SU-DHL-6 (cell line): Measurements from ENCODE around the gene HMGB1.
"Not testable (repeated sequence)": the region's sequence is repeated elsewhere in the genome, so short reads cannot be mapped to it uniquely, and the experiment has no call there.

Experiments used
- H2AFZ ChIP-seq: fragments of 200-600 bp; sonication (generic); 2 replicates; pipeline ENCODE4 v1.6.1; 2014; ENCODE audit warnings: low read depth, mild to moderate bottlenecking, moderate library complexity, mixed read lengths, antibody characterized with exemption, low read length; ENCODE audit not compliant: severe bottlenecking
- H3F3A ChIP-seq: fragments of 200-600 bp; shearing (Covaris generic); 2 replicates; pipeline ENCODE4 v1.6.0; 2016; ENCODE audit warnings: antibody characterized with exemption, mild to moderate bottlenecking; ENCODE audit not compliant: insufficient read depth
- H3K27ac ChIP-seq: fragments of 200-600 bp; sonication (generic); 2 replicates; pipeline ENCODE4 v1.5.1; 2016; ENCODE audit warnings: low read depth, mild to moderate bottlenecking, low read length, moderate library complexity, mixed read lengths
- H3K27me3 ChIP-seq: fragments of 200-600 bp; sonication (generic), shearing (Covaris generic); 2 replicates; pipeline ENCODE4 v1.6.0; 2014; ENCODE audit warnings: mild to moderate bottlenecking, low read length
- H3K36me3 ChIP-seq: fragments of 200-600 bp; sonication (generic); 2 replicates; pipeline ENCODE4 v1.6.1; 2014; ENCODE audit warnings: mild to moderate bottlenecking, low read length, mixed read lengths
- H3K4me2 ChIP-seq: fragments of 300-600, 200-600 bp; shearing (Covaris generic), sonication (generic); 2 replicates; pipeline ENCODE4 v1.6.0; 2014; ENCODE audit warnings: low read length, low read depth, mild to moderate bottlenecking; ENCODE audit not compliant: poor library complexity, severe bottlenecking
- H3K4me3 ChIP-seq: fragments of 200-600 bp; sonication (generic); 2 replicates; pipeline ENCODE4 v1.5.1; 2014; ENCODE audit warnings: antibody characterized with exemption, low read length, mild to moderate bottlenecking, mixed read lengths; ENCODE audit not compliant: insufficient read depth, poor library complexity, severe bottlenecking
- H3K79me2 ChIP-seq: fragments of 200-600 bp; sonication (generic); 2 replicates; pipeline ENCODE4 v1.6.1; 2014; ENCODE audit warnings: mild to moderate bottlenecking, low read length, moderate library complexity; ENCODE audit not compliant: insufficient read depth
- H3K9ac ChIP-seq: fragments of 200-600 bp; sonication (generic); 2 replicates; pipeline ENCODE4 v1.7.0; 2014; ENCODE audit warnings: mild to moderate bottlenecking, low read length
- H3K9me2 ChIP-seq: fragments of 200-600 bp; sonication (generic); replicated peaks from 2 replicates; pipeline ENCODE4 v1.6.1; 2014; ENCODE audit warnings: low read length; ENCODE audit not compliant: insufficient read depth
- H3K9me3 ChIP-seq: fragments of 200-600 bp; sonication (generic); 2 replicates; pipeline ENCODE4 v1.6.1; 2014; ENCODE audit warnings: low read length, mixed read lengths; ENCODE audit not compliant: insufficient read depth
- H4K20me1 ChIP-seq: fragments of 200-600 bp; sonication (generic); 2 replicates; pipeline ENCODE4 v1.6.1; 2014; ENCODE audit warnings: low read depth, mild to moderate bottlenecking, antibody characterized with exemption, low read length, moderate library complexity, mixed read lengths
- EZH2phosphoT487 ChIP-seq: fragments of 200-600 bp; sonication (generic), shearing (Covaris generic); conservative IDR thresholded peaks from 2 replicates; pipeline ENCODE4 v1.6.1; 2018; ENCODE audit warnings: mild to moderate bottlenecking, antibody characterized with exemption, low read length, moderate library complexity, mixed read lengths
- TF ChIP-seq, protein P1 (sequence below): fragments of 200-600 bp; sonication (generic); IDR thresholded peaks from one replicate; pipeline ENCODE4 v1.5.1; 2017; ENCODE audit warnings: antibody characterized with exemption, mild to moderate bottlenecking, low read length, moderate library complexity; ENCODE audit not compliant: insufficient read depth, poor library complexity, severe bottlenecking

Gene HMGB1

DNA sequence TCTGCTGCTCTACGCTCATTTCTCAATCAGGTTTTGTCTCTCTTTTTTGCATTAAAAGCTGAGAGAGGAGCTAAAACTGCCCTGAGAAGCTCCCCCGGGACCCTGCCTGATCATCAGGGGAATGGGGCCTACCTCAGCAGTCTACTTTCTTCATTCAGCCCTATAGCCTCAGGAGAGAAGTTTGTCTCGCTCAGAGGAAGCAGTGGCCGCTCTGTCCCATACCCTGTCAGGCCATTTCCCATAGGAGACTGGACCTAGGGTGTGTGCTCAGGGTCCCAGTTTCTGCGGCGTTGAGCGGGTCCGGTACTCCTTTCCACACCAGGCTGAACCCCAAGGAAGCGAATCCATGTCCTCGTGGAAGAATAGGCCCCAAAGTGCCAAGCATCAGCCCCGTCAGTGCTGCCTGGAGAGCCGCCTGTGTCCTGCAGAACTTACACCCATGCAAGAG is 21.8 kb downstream of the HMGB1 start:
- no peaks in the 10 kb centered on the region for H3K9me2 ChIP-seq
- H3K27ac ChIP-seq: peak overlapping the region; percentile 99
- peak overlapping the region; percentile 95 for H3K4me2 ChIP-seq
- H3K36me3 ChIP-seq: peaks cover 3% of the 10 kb centered on the region; the same call in 1 of the 2 replicates
- H3K79me2 ChIP-seq: peaks cover 24% of the 10 kb centered on the region; the same call in 1 of the 2 replicates
- peak overlapping the region; percentile 73 for H3K9ac ChIP-seq
- H3K9me3 ChIP-seq: no peaks in the 10 kb centered on the region
- H3K4me3 ChIP-seq: peak overlapping the region; percentile 22
- H2AFZ ChIP-seq: no peak overlapping the region
- peaks cover 74% of the 10 kb centered on the region for H3F3A ChIP-seq
- no peaks in the 10 kb centered on the region for H3K27me3 ChIP-seq
- H4K20me1 ChIP-seq: no peaks in the 10 kb centered on the region
- TF ChIP-seq, protein P1, sequence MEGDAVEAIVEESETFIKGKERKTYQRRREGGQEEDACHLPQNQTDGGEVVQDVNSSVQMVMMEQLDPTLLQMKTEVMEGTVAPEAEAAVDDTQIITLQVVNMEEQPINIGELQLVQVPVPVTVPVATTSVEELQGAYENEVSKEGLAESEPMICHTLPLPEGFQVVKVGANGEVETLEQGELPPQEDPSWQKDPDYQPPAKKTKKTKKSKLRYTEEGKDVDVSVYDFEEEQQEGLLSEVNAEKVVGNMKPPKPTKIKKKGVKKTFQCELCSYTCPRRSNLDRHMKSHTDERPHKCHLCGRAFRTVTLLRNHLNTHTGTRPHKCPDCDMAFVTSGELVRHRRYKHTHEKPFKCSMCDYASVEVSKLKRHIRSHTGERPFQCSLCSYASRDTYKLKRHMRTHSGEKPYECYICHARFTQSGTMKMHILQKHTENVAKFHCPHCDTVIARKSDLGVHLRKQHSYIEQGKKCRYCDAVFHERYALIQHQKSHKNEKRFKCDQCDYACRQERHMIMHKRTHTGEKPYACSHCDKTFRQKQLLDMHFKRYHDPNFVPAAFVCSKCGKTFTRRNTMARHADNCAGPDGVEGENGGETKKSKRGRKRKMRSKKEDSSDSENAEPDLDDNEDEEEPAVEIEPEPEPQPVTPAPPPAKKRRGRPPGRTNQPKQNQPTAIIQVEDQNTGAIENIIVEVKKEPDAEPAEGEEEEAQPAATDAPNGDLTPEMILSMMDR: no peak
- no peak for TF ChIP-seq EZH2phosphoT487

DNA sequence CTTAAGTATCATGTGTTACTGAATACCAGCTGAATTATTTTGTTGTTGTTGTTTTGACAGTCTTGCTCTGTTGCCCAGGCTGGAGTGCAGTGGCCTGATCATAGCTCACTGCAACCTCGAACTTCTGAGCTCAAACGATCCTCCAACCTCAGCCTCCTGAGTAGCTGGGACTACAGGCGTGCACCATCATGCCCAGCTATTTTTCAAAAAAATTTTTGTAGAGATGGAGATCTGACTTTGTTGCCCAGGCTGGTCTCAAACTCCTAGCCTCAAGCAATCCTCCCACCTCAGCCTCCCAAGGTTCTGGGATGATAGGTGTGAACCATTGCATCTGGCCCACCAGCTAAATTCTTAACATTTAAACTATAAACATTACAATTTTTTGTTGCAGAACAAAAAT is 22.2 kb downstream of the HMGB1 start:
- not testable (repeated sequence) for H3K36me3 ChIP-seq, H3K9me2 ChIP-seq, H4K20me1 ChIP-seq, H3K9me3 ChIP-seq, H3K27me3 ChIP-seq, H2AFZ ChIP-seq
- H3K4me2 ChIP-seq: peak overlapping the region; percentile 95
- H3F3A ChIP-seq: peaks cover 74% of the 10 kb centered on the region
- H3K4me3 ChIP-seq: peak overlapping the region; percentile 40
- peak overlapping the region; percentile 73 for H3K9ac ChIP-seq
- peaks cover 24% of the 10 kb centered on the region; the same call in 1 of the 2 replicates for H3K79me2 ChIP-seq
- H3K27ac ChIP-seq: peak overlapping the region; percentile 99

DNA sequence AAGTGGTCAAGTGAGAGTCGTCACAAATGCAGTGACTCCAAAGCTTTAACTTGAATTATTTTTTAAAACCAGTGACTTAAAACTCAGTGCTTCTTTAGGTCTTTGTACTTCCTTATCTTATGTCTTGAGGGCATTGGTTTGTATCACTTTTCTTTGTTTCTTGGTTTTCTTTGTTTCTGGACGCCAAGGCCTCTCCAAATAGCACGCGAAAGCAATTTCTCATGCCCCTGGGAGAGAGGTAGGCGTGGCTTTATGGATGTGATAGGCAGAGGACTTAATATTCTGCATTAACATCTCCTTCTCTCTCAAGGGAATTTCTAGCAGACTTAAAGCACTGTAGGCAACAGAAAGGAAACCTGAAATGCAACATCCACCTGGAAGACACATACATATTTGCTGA is 22.8 kb downstream of the HMGB1 start:
- peak overlapping the region; percentile 99 for H3K27ac ChIP-seq
- H3K9me3 ChIP-seq: no peaks in the 10 kb centered on the region
- peaks cover 24% of the 10 kb centered on the region; the same call in 1 of the 2 replicates for H3K79me2 ChIP-seq
- H2AFZ ChIP-seq: peak overlapping the region; percentile 66
- H3K27me3 ChIP-seq: no peaks in the 10 kb centered on the region
- peak overlapping the region; percentile 95 for H3K4me2 ChIP-seq
- TF ChIP-seq, protein P1: no peak
- TF ChIP-seq EZH2phosphoT487: no peak
- H3K36me3 ChIP-seq: peaks cover 3% of the 10 kb centered on the region; the same call in 1 of the 2 replicates
- no peaks in the 10 kb centered on the region for H4K20me1 ChIP-seq
- peaks cover 76% of the 10 kb centered on the region for H3F3A ChIP-seq
- H3K4me3 ChIP-seq: peak overlapping the region; percentile 40
- H3K9me2 ChIP-seq: no peaks in the 10 kb centered on the region
- H3K9ac ChIP-seq: peak overlapping the region; percentile 73

DNA sequence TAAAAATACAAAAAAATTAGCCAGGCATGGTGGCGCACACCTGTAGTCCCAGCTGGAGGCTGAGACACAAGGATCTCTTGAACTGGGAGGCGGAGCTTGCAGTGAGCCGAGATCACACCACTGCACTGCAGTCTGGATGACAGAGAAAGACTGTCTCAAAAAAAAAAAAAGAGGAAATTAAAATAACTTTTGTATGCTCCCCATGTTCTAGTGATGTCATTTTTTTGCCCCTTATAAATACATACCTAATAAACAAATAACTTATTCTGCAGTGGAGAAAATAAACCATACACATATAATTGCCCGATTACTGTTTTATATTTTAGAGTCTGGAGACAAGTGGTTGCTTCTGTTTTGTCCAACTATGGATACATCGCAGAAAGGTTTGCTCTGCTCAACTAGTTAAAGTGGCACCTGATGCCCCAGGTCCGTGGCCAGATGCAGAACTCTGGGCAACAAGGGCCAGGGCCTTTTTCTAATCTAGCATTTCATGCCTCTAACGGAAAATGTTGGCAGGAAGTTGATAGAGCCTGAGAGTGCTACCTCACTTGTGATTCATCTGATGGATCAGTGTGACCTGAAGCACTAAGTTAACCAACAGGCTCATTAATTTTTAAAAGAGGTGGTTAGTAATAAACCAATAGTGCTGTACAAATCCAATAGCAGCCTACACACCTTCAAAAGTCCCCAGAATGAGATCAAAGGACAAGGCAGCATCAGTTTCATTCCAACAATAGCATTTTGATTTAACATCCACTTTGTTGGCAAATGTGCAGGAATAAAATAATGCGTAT is 24.6 kb downstream of the HMGB1 start:
- Histone ChIP-seq H2AFZ (peak overlapping the region; percentile 64), H3F3A (peaks cover 73% of the 10 kb centered on the region), H4K20me1 (no peaks in the 10 kb centered on the region), H3K9me3 (no peaks in the 10 kb centered on the region), H3K4me3 (no peak overlapping the region), H3K79me2 (peaks cover 8% of the 10 kb centered on the region; the same call in 1 of the 2 replicates), H3K27ac (peak overlapping the region; percentile 75), H3K9ac (peak overlapping the region; percentile 5; the same call in 1 of the 2 replicates), H3K9me2 (no peaks in the 10 kb centered on the region), H3K27me3 (no peaks in the 10 kb centered on the region), H3K36me3 (peaks cover 3% of the 10 kb centered on the region; the same call in 1 of the 2 replicates), H3K4me2 (peak overlapping the region; percentile 27)
- TF ChIP-seq, protein P1: no peak
- TF ChIP-seq EZH2phosphoT487: no peak
